Measurements from ENCODE around the gene LRRIQ1.

DNA sequence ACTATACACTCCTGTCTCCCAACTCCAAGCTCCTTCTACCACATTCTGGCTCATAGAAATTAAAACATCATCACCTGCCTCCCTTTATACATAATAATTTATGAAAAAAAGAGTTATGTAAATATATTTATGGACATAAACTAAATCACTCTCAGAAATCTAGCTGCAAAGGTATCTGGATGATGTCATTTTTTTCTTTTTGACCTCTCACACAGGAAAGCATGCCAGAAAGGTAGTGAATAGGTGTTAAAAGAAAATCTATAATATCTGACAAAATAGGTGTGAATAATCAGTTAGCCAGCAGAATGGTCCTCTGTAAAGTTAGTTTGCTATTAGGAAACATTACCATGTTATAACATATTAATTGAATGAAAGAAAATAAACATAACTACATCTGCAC, 7.7 kb downstream of the LRRIQ1 start:
- TF ChIP-seq, protein P1, sequence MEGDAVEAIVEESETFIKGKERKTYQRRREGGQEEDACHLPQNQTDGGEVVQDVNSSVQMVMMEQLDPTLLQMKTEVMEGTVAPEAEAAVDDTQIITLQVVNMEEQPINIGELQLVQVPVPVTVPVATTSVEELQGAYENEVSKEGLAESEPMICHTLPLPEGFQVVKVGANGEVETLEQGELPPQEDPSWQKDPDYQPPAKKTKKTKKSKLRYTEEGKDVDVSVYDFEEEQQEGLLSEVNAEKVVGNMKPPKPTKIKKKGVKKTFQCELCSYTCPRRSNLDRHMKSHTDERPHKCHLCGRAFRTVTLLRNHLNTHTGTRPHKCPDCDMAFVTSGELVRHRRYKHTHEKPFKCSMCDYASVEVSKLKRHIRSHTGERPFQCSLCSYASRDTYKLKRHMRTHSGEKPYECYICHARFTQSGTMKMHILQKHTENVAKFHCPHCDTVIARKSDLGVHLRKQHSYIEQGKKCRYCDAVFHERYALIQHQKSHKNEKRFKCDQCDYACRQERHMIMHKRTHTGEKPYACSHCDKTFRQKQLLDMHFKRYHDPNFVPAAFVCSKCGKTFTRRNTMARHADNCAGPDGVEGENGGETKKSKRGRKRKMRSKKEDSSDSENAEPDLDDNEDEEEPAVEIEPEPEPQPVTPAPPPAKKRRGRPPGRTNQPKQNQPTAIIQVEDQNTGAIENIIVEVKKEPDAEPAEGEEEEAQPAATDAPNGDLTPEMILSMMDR (IDR thresholded peaks at IDR 0.05; ENCODE audit: control extremely low read depth in 1 of 3, insufficient read depth in 1 of 3, low read depth in 1 of 3, low read length in 3 of 3): no peak
- TF ChIP-seq EP300 (IDR thresholded peaks at IDR 0.05; ENCODE audit: borderline replicate concordance in 1 of 2, low read depth in 2 of 2, low read length in 2 of 2) (no peak), RBBP5 (IDR thresholded peaks at IDR 0.05; ENCODE audit: borderline replicate concordance, low read depth, low read length) (no peak), YY1 (IDR thresholded peaks at IDR 0.05; ENCODE audit: low read depth, low read length) (no peak), POLR2AphosphoS5 (IDR thresholded peaks at IDR 0.05; ENCODE audit: low read depth, low read length) (no peak), ZNF274 (IDR thresholded peaks at IDR 0.05; ENCODE audit: borderline replicate concordance, extremely low read depth, low read length) (no peak), JUN (IDR thresholded peaks at IDR 0.05; ENCODE audit: low read depth, low read length) (no peak), GTF2F1 (IDR thresholded peaks at IDR 0.05; ENCODE audit: borderline replicate concordance, low read depth, low read length) (no peak), JUND (IDR thresholded peaks at IDR 0.05; ENCODE audit: low read length) (no peak), SP1 (IDR thresholded peaks at IDR 0.05; ENCODE audit: low read depth, low read length) (no peak)
- TF ChIP-seq, protein P2, sequence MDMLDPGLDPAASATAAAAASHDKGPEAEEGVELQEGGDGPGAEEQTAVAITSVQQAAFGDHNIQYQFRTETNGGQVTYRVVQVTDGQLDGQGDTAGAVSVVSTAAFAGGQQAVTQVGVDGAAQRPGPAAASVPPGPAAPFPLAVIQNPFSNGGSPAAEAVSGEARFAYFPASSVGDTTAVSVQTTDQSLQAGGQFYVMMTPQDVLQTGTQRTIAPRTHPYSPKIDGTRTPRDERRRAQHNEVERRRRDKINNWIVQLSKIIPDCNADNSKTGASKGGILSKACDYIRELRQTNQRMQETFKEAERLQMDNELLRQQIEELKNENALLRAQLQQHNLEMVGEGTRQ (IDR thresholded peaks at IDR 0.05; ENCODE audit: low read length): no peak

All from H1 (cell line).